Lower lobe of right lung (tissue), 2 donors: ENCODE measurements around the gene MACROD1. TPM values are rescaled to one million over a fixed set of nuclear protein-coding genes. Genes with fewer than 3 reads are reported as not detected.

ENCODE experiments used
- ATAC-seq, 2 donors: fragments of 200-7000 bp; cut with Tn5 transposase; one replicate each; pipeline ENCODE4 v1.9.1; 2020 to 2022; ENCODE audit warnings: mild to moderate bottlenecking in 2 of 2, moderate library complexity in 2 of 2
- DNase-seq: peaks from one replicate; pipeline ENCODE4 v3.0.0-alpha.2; 2020
- H3K27ac ChIP-seq: fragments of 200-600 bp; one replicate; pipeline ENCODE4 v1.8.0; 2022
- H3K27me3 ChIP-seq: fragments of 200-600 bp; one replicate; pipeline ENCODE4 v1.8.0; 2022; ENCODE audit warnings: low read depth
- H3K36me3 ChIP-seq: fragments of 200-600 bp; one replicate; pipeline ENCODE4 v1.8.0; 2022; ENCODE audit warnings: mild to moderate bottlenecking
- H3K4me1 ChIP-seq: fragments of 200-600 bp; one replicate; pipeline ENCODE4 v1.8.0; 2022
- H3K4me3 ChIP-seq: fragments of 200-600 bp; one replicate; pipeline ENCODE4 v1.8.0; 2022; ENCODE audit warnings: mild to moderate bottlenecking
- H3K9me3 ChIP-seq: fragments of 200-600 bp; one replicate; pipeline ENCODE4 v1.8.0; 2022
- intact Hi-C: fragments of 100-400 bp; cut with DNase I; formaldehyde crosslinking; loops from one replicate; pipeline ENCODE4 v1.11.0; 2022
- total RNA-seq: library from RNA; stranded (reverse); fragmentation: NEBNext Ultra II Directional; extraction: Animal tissue kit (Norgen Biotek cat#: 25700); gene quantifications from one replicate; pipeline ENCODE4 v1.2.1, GENCODE V29; 2021
- TF ChIP-seq, protein P1 (sequence below): fragments of 200-600 bp; IDR thresholded peaks from one replicate; pipeline ENCODE4 v1.8.0; 2022; ENCODE audit warnings: antibody characterized with exemption, mild to moderate bottlenecking
- donor health status: DM: no; HTN: yes; CAD: no; lungs with severe emphysema.

MACROD1 gene
- total RNA-seq, 1 donor from 2014 or later, result 15.0 TPM

DNA sequence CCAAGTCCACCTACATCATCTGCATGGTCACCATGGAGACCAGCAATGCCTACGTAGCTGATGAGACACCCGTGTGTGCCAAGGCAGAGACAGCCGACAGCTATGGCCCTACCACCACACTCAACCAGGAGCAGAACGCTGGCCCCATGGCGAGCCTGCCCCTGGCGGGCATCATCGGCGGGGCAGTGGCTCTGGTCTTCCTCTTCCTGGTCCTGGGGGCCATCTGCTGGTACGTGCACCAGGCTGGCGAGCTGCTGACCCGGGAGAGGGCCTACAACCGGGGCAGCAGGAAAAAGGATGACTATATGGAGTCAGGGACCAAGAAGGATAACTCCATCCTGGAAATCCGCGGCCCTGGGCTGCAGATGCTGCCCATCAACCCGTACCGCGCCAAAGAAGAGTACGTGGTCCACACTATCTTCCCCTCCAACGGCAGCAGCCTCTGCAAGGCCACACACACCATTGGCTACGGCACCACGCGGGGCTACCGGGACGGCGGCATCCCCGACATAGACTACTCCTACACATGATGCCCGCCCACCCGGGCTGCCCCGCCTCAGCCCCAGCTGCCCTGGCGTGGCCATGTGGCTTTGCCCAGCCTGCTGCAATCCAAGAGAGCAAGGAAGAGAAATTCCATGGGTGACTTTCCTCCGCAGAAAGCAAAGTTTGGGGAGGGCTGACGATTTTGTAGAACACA, 48.0 kb downstream of the MACROD1 start:
- Histone ChIP-seq H3K27ac (no peak overlapping the region), H3K27me3 (no peaks in the 10 kb centered on the region), H3K9me3 (no peaks in the 10 kb centered on the region), H3K4me1 (no peaks in the 10 kb centered on the region), H3K4me3 (no peak overlapping the region), H3K36me3 (no peaks in the 10 kb centered on the region)
- TF ChIP-seq, protein P1, sequence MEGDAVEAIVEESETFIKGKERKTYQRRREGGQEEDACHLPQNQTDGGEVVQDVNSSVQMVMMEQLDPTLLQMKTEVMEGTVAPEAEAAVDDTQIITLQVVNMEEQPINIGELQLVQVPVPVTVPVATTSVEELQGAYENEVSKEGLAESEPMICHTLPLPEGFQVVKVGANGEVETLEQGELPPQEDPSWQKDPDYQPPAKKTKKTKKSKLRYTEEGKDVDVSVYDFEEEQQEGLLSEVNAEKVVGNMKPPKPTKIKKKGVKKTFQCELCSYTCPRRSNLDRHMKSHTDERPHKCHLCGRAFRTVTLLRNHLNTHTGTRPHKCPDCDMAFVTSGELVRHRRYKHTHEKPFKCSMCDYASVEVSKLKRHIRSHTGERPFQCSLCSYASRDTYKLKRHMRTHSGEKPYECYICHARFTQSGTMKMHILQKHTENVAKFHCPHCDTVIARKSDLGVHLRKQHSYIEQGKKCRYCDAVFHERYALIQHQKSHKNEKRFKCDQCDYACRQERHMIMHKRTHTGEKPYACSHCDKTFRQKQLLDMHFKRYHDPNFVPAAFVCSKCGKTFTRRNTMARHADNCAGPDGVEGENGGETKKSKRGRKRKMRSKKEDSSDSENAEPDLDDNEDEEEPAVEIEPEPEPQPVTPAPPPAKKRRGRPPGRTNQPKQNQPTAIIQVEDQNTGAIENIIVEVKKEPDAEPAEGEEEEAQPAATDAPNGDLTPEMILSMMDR, result no peak
- intact Hi-C loops, result no loop called here
- ATAC-seq (no peak), DNase-seq (no peak)

DNA sequence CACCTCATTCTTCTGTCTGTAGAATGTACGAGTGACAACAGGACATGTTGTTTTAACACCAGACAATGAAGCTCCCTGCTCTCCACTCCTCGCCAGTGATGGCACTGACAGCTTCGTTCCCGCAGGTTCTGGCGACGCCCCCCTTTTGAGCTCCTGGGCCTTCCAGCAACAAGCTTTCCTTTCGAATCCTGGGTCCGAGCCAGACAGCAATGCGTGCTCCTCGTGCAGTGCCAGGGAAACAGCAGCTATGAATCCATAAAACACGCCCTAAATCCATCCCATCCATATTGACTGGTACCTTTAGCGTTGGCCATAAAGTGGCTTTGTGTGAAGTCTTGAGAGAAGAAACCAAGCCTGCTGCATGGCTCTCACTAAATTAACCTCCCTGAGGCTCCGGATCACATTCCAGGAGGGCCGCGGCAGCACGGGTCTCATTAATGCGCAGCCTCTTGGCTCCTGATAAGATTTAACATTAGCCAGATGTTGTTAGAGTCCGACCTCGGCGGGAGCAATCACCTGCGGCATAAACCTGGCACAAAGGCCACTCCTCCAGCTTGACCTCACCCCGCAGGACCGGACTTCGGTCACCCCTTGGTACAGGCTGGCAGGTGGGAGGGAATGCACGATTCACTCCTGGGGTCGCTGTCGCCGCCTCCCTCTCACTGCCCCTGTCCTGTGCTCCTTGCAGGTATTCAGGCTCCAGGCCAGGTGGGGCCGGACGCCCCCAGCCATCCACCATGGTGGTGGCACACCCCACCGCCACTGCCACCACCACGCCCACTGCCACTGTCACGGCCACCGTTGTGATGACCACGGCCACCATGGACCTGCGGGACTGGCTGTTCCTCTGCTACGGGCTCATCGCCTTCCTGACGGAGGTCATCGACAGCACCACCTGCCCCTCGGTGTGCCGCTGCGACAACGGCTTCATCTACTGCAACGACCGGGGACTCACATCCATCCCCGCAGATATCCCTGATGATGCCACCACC, 50.1 kb downstream of the MACROD1 start:
- intact Hi-C loops, result no loop called here
- no peak for ATAC-seq
- no peak for DNase-seq
- Histone ChIP-seq H3K9me3 (no peaks in the 10 kb centered on the region), H3K4me3 (no peak overlapping the region), H3K27ac (no peak overlapping the region), H3K36me3 (no peaks in the 10 kb centered on the region), H3K4me1 (no peaks in the 10 kb centered on the region), H3K27me3 (no peaks in the 10 kb centered on the region)
- TF ChIP-seq, protein P1, result no peak

DNA sequence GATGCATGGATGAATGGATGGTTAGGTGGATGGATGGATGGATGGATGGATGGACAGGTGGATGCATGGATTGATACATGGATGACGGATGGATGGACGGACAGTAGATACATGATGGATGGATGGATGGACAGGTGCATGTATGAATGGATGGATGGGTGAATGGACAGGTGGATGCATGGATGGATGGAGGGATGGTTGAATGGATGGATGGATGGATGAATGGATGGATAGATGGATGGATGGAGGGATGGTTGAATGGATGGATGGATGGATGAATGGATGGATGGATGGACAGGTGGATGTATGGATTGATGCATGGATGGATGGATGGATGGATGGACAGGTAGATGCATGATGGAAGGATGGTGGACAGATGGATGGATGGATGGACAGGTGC, 51.7 kb downstream of the MACROD1 start:
- Histone ChIP-seq H3K9me3 (no peaks in the 10 kb centered on the region), H3K4me3 (no peak overlapping the region), H3K27me3 (no peaks in the 10 kb centered on the region), H3K27ac (no peak overlapping the region), H3K36me3 (no peaks in the 10 kb centered on the region), H3K4me1 (no peaks in the 10 kb centered on the region)
- ATAC-seq, result no peak
- DNase-seq, result no peak
- TF ChIP-seq, protein P1, result no peak
- intact Hi-C loops, result no loop called here

DNA sequence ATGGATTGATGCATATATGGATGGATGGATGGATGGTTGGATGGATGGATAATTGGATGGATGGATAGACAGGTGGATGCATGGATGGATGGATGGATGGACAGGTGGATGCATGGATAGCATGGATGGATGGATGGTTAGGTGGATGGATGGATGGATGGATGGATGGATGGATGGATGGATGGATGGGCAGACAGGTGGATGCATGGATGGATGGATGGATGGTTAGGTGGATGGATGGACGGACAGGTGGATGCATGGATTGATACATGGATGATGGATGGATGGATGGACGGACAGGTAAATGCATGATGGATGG, 52.5 kb downstream of the MACROD1 start:
- TF ChIP-seq, protein P1, result no peak
- intact Hi-C loops, result no loop called here
- DNase-seq, result no peak
- Histone ChIP-seq H3K9me3 (no peaks in the 10 kb centered on the region), H3K27me3 (no peaks in the 10 kb centered on the region), H3K4me1 (no peaks in the 10 kb centered on the region), H3K4me3 (no peak overlapping the region), H3K27ac (no peak overlapping the region), H3K36me3 (no peaks in the 10 kb centered on the region)
- no peak for ATAC-seq

DNA sequence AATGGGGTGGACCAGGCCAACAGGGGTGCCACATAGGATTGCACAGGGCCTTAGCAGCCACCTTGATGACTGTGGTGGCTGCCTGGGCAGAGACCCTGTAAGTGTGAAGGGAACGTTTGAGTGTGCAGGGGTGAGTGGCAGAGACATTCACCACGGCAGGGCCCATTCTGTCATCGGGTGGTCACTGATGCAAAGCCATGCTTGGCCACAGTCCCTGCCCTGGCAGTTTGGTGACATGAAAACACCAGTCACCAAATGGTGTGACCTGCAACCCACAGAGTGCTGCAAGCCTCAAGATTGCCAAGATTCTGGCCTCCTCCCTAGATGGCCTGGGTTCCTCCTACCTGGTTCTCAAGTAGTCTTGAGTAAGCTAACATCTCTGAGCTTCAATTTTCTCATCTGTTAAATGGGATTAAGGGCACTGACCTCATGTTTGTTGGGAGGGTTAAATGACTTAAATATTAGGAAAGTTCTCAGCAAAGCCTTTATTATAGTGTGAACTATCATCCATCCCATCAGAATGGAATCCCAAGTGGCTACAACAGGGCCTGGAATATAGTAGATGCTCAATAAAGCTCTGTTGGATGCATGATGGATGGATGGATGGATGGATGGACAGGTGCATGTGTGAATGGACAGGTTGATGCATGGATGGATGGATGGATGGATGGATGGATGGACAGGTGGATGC, 53.0 kb downstream of the MACROD1 start:
- Histone ChIP-seq H3K27me3 (no peaks in the 10 kb centered on the region), H3K4me1 (no peaks in the 10 kb centered on the region), H3K36me3 (no peaks in the 10 kb centered on the region), H3K4me3 (no peak overlapping the region), H3K27ac (no peak overlapping the region), H3K9me3 (no peaks in the 10 kb centered on the region)
- ATAC-seq (no peak), DNase-seq (no peak)
- intact Hi-C loops, result no loop called here
- TF ChIP-seq, protein P1, result no peak
